ENCODE results near the gene LANCL2.

- no peak for TF ChIP-seq EZH2phosphoT487 (IDR thresholded peaks at IDR 0.05; ENCODE audit: insufficient read depth, low read depth)
- TF ChIP-seq EZH2 (IDR thresholded peaks at IDR 0.05; ENCODE audit: insufficient read depth, poor library complexity, severe bottlenecking), result no peak
These were observed 75.9 kb downstream of the LANCL2 start for GRCh38 chr7:55441002-55441401.

All from GM23248 (cell line).